Loucy (cell line): ENCODE data around the gene PDZRN3.

ENCODE experiments used
- H2AFZ ChIP-seq: fragments of 200-600 bp; sonication (generic); 2 replicates; pipeline ENCODE4 v1.6.0; 2016; ENCODE audit warnings: antibody characterized with exemption, mild to moderate bottlenecking, low read length, moderate library complexity
- H3F3A ChIP-seq: fragments of 200-600 bp; 2 replicates; pipeline ENCODE4 v1.6.0; 2016; ENCODE audit warnings: antibody characterized with exemption, low read depth, mild to moderate bottlenecking
- H3K27me3 ChIP-seq: fragments of 200-600 bp; sonication (generic); 2 replicates; pipeline ENCODE4 v1.6.1; 2014; ENCODE audit warnings: low read length, mild to moderate bottlenecking; ENCODE audit not compliant: insufficient read depth, poor library complexity, severe bottlenecking
- H3K36me3 ChIP-seq: fragments of 200-600 bp; sonication (generic); 2 replicates; pipeline ENCODE4 v1.6.1; 2016; ENCODE audit warnings: low read length; ENCODE audit not compliant: insufficient read depth
- H3K4me1 ChIP-seq: fragments of 200-600 bp; sonication (generic); 2 replicates; pipeline ENCODE4 v1.5.1; 2014; ENCODE audit warnings: low read length, mild to moderate bottlenecking; ENCODE audit not compliant: insufficient read depth, poor library complexity, severe bottlenecking
- H3K4me2 ChIP-seq: fragments of 200-600 bp; sonication (generic); 2 replicates; pipeline ENCODE4 v1.6.0; 2014; ENCODE audit warnings: antibody characterized with exemption, low read length, low read depth, mild to moderate bottlenecking; ENCODE audit not compliant: poor library complexity, severe bottlenecking
- H3K4me3 ChIP-seq: fragments of 200-600 bp; sonication (generic); 2 replicates; pipeline ENCODE4 v1.5.1; 2014; ENCODE audit warnings: low read length, mild to moderate bottlenecking, mixed read lengths; ENCODE audit not compliant: poor library complexity, severe bottlenecking
- H3K79me2 ChIP-seq: fragments of 200-600 bp; sonication (generic); 2 replicates; pipeline ENCODE4 v1.6.1; 2014; ENCODE audit warnings: low read length; ENCODE audit not compliant: insufficient read depth
- H3K9ac ChIP-seq: fragments of 200-600 bp; sonication (generic); 2 replicates; pipeline ENCODE4 v1.6.0; 2014; ENCODE audit warnings: mild to moderate bottlenecking, low read depth, low read length, moderate library complexity; ENCODE audit not compliant: poor library complexity, severe bottlenecking
- H3K9me2 ChIP-seq: fragments of 200-600 bp; sonication (generic); replicated peaks from 2 replicates; pipeline ENCODE4 v1.6.1; 2016; ENCODE audit warnings: low read depth, low read length, mixed read lengths
- H3K9me3 ChIP-seq: fragments of 200-600 bp; sonication (generic); 2 replicates; pipeline ENCODE4 v1.6.1; 2014; ENCODE audit warnings: mild to moderate bottlenecking, antibody characterized with exemption, low read length, low read depth; ENCODE audit not compliant: insufficient read depth
- H4K20me1 ChIP-seq: fragments of 200-600 bp; sonication (generic); 2 replicates; pipeline ENCODE4 v1.6.0; 2014; ENCODE audit warnings: antibody characterized with exemption, low read length, mild to moderate bottlenecking; ENCODE audit not compliant: insufficient read depth, poor library complexity, severe bottlenecking
- EZH2phosphoT487 ChIP-seq: fragments of 200-600 bp; IDR thresholded peaks from 2 replicates; pipeline ENCODE4 v1.6.1; 2018; ENCODE audit warnings: antibody characterized with exemption, mild to moderate bottlenecking, moderate library complexity, borderline replicate concordance
- TF ChIP-seq, protein P1 (sequence below): fragments of 200-600 bp; sonication (generic); conservative IDR thresholded peaks from 2 replicates; pipeline ENCODE4 v1.5.1; 2014; ENCODE audit warnings: mild to moderate bottlenecking, antibody characterized with exemption, low read length

Gene PDZRN3

DNA sequence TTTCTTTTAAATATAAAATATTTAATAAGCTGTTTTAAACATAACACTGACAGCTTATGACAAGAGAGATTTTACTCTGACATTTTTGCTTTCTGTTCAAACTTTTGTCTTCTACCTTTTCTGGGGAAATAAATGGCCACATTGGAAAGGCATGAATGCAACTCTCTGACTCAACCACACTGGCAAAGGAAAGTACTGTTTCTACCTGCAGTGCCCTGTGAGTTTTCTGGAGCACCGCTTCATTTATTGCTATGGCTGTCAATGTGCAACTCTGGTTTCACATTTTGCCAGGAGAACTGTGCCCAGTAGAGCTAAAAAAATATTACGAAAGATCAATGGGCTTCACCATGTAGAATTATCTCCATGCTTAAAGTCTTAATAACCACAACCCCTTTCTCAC, 15.1 kb downstream of the PDZRN3 start:
- H4K20me1 ChIP-seq = no peaks in the 10 kb centered on the region
- H3K9me3 ChIP-seq = no peaks in the 10 kb centered on the region
- H3K4me3 ChIP-seq = no peak overlapping the region
- no peak overlapping the region for H2AFZ ChIP-seq
- no peak overlapping the region for H3K9ac ChIP-seq
- no peaks in the 10 kb centered on the region for H3F3A ChIP-seq
- no peaks in the 10 kb centered on the region for H3K36me3 ChIP-seq
- TF ChIP-seq, protein P1, sequence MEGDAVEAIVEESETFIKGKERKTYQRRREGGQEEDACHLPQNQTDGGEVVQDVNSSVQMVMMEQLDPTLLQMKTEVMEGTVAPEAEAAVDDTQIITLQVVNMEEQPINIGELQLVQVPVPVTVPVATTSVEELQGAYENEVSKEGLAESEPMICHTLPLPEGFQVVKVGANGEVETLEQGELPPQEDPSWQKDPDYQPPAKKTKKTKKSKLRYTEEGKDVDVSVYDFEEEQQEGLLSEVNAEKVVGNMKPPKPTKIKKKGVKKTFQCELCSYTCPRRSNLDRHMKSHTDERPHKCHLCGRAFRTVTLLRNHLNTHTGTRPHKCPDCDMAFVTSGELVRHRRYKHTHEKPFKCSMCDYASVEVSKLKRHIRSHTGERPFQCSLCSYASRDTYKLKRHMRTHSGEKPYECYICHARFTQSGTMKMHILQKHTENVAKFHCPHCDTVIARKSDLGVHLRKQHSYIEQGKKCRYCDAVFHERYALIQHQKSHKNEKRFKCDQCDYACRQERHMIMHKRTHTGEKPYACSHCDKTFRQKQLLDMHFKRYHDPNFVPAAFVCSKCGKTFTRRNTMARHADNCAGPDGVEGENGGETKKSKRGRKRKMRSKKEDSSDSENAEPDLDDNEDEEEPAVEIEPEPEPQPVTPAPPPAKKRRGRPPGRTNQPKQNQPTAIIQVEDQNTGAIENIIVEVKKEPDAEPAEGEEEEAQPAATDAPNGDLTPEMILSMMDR = no peak
- TF ChIP-seq EZH2phosphoT487 = no peak
- H3K4me1 ChIP-seq = no peaks in the 10 kb centered on the region
- no peak overlapping the region for H3K4me2 ChIP-seq
- no peaks in the 10 kb centered on the region for H3K9me2 ChIP-seq
- H3K27me3 ChIP-seq = no peaks in the 10 kb centered on the region
- no peaks in the 10 kb centered on the region for H3K79me2 ChIP-seq

GRCh38 chr3:73609315-73609641, 15.5 kb downstream of the PDZRN3 start:
- no peaks in the 10 kb centered on the region for H3K79me2 ChIP-seq
- no peaks in the 10 kb centered on the region for H3K27me3 ChIP-seq
- no peaks in the 10 kb centered on the region for H3K4me1 ChIP-seq
- no peaks in the 10 kb centered on the region for H3F3A ChIP-seq
- H3K36me3 ChIP-seq = no peaks in the 10 kb centered on the region
- H3K9me2 ChIP-seq = no peaks in the 10 kb centered on the region
- no peak overlapping the region for H2AFZ ChIP-seq
- H4K20me1 ChIP-seq = no peaks in the 10 kb centered on the region
- H3K4me2 ChIP-seq = no peak overlapping the region
- H3K9ac ChIP-seq = no peak overlapping the region
- H3K4me3 ChIP-seq = no peak overlapping the region
- H3K9me3 ChIP-seq = no peaks in the 10 kb centered on the region
- TF ChIP-seq EZH2phosphoT487 = no peak
- TF ChIP-seq, protein P1 = no peak

DNA sequence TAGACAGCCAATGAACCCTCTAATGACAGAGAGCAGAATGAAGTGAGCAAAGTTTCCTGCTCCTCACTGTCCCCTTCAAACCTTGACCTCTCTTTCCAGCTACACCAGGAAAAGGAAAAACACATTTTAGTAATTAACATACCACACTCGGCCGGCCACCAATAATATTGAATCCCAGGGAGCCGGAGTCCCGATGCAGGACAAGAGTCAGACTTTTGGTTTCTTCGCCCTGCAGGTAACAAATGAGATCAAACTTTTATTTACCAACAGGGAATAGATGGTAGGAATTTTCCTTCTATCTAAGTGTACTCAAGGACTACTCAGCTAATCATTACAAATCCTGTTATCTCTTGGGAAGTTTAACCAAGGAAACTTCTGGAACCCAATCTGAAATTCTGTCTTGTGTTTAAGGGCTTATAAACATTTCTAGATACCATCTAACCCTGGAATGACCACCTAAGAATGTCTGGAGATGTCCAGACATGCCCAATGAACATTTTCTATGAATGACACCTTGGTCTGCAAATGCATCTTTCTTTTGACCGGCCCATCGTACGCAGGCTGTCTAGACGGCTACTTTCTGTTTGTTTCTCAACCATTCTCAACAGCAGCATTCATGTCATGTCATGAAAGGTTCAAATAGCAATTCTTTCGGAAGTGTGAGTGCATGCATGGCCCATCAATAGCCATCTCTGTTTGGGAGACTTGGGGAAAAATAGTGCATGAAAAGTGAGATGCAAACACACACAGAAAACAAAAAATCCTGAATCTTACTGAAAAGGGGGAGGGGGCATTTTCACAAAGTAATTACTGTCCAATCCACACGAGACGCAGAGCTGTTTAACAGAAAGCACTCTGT, 16.1 kb downstream of the PDZRN3 start:
- H3K79me2 ChIP-seq = no peaks in the 10 kb centered on the region
- H3K9ac ChIP-seq = no peak overlapping the region
- no peaks in the 10 kb centered on the region for H3K4me1 ChIP-seq
- no peaks in the 10 kb centered on the region for H3F3A ChIP-seq
- TF ChIP-seq, protein P1 = no peak
- TF ChIP-seq EZH2phosphoT487 = no peak
- H3K27me3 ChIP-seq = no peaks in the 10 kb centered on the region
- H2AFZ ChIP-seq = no peak overlapping the region
- H3K9me3 ChIP-seq = no peaks in the 10 kb centered on the region
- H3K36me3 ChIP-seq = no peaks in the 10 kb centered on the region
- H3K9me2 ChIP-seq = no peaks in the 10 kb centered on the region
- no peak overlapping the region for H3K4me3 ChIP-seq
- H4K20me1 ChIP-seq = no peaks in the 10 kb centered on the region
- no peak overlapping the region for H3K4me2 ChIP-seq
